Activated CD4-positive, alpha-beta T cell treated with anti-CD3 and anti-CD28 coated beads, Interleukin-2, amount 50 U/mL, for 48 hours (primary cell): ENCODE data around the gene ITPR3.
A peak's percentile ranks its signal among the peaks of the same experiment; 100 is the strongest.

Experiments used
- DNase-seq, 2 experiments: peaks; one replicate each; pipeline ENCODE4 v3.0.0-alpha.2; 2020

Gene ITPR3

DNA sequence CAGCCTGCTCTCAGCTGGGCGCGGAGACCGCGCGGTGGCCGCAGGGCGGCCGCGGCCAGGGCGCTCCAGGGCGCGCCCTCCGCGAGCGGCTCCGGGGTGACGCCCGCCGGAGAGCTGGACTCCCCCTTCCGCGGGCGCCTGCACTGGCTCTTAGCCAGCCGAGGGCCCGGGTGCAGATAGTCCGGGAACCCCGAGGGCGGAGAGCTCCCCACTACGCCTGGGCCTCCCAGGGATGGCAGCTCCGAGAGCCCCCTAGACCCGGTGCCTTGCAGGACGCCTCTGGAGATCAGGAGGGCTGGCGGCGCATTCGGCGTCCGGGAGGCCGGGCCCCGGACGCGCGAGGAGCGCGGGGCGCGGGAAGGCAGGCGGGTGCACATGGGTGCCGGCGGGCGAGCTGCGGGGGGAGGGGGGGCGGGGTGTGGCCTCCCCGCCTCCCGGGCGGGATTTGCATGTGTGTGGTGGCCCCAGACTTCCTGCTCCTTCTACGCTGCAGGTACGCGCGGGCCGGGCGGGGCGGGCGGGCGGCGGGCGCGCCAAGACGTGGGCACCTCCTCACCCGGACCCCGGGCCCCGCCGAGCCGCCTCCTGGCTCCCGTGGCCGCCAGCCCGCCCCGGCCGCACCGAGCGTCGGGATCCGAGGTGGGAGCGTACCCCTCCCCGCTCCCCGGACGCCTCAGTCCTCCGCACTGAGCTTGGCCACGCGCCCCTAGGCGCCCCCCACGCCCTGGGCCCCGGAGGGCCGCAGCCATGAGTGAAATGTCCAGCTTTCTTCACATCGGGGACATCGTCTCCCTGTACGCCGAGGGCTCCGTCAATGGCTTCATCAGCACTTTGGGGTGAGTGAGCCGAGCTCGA lies at the start of gene ITPR3:
ITPR3 (plus strand) TSS at position 467 of the 855 bp plus-strand sequence; CDS start at position 748, 281 bp downstream.
- DNase-seq = peak; percentile 71 to 73

DNA sequence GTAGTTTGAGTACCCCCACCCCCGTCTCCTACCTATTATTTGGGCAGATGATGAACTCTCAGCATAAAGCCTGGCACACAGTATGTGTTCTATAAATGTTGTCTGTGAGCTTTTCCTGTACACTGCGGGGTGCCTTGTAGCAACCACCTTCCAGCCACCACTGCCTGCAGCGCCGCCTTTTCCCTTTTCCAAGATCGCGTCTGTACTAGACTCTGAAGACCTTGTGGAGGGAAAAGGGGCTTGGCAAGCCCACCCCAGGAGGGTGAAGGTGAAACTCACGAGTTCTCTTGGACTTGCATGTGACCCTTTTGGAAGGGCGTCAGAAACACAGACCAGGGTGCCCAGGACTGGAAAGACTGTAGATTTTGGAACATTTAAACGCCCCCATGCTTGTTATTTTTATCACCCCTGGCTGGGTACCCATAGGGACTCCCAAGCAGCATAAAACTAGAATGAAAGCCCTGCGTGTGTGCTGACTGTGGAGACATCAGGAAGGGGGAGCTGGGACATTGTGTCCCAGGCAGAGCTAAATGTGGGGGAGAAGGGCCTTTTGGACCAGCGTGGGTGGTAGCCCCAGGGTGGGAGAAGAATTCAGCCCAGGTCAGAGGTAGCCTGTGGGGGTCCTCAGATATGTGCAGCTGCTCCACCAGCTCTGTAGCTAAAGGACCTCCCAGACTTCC lies 49.3 kb upstream of the ITPR3 start:
- no peak for DNase-seq

DNA sequence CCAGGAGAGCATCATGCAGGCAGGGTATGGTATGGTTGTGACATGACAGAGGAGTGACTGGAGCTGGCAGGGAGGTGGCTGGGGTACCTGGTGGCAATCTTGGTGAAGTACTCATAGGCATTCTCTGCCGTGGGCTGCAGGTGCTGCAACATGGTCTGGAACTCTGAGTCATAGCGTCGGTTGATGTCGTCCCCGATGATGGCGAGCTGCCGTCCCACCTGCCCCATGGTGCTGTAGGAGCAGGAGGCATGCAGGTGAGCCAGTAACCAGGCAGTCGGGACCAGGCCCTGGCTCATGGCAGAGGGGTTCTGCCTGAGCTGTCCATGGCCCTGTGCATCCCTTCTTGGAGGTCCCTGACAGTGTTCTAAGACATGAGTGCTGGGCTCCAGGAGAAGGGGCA lies 45.9 kb upstream of the ITPR3 start:
- no peak for DNase-seq

DNA sequence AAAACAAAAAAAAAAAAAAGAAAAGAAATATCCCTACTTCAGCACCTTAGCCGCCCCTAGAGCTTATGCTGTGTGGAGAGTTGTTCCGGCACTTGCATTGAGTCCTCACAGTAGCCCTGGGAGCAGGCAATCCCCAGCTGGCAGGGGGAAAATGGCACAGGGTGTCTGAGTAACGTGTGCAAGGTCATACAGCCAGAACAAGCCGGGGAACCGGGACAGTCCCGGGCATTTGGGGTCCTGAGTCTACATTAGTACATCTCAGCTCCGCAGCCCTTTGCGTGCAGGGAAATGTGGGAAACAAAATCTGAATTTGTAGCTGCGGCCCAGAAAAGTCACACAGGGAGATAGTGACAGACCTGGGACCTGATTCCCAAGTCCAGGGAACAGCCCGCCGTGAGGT lies 44.5 kb upstream of the ITPR3 start:
- DNase-seq = no peak

DNA sequence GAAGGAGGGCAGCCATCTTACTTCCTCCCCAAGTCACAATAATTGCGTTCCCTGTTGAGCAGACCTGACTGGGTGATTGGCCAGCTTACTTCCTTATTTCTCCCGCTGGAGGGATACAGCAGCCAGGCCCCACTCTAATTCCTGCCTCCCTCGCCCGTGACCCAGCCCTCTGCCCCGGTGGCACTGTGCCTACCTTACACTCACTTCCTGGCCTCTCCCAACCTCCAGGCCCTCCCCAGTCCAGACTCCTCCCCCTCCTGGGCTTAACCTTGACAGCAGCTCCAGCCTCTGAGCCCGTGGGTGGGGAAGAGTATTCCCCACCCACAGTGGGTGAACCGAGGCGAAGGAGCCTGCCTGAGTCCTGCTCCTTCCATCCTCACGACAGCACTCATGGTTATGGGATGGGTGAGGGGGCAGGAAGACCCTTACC lies 44.0 kb upstream of the ITPR3 start:
- DNase-seq = peak; percentile 67 to 73

GRCh38 chr6:33577718-33578117 lies 43.4 kb upstream of the ITPR3 start:
- DNase-seq = no peak

DNA sequence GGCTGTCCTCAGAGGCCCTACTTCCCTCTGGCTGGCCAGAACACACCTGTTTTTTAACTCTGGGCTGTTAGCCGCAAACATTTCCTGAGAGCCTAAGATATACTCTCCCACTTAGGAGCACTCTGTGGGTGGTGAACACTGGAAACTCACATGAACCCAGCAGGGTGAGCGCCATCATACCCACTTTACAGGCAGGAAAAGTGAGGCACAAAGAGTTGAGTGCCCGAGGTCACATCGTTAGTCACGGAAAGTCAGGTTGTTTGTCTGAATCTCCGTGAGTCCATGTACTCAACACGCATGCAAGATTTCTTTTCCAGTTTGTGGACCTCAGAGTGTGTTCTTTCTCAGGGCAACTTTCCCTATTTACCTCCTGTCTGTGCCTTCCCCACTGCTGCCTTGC lies 43.0 kb upstream of the ITPR3 start:
- DNase-seq = peak; percentile 19 to 37

GRCh38 chr6:33578588-33579011 lies 42.5 kb upstream of the ITPR3 start:
- peak; percentile 40 to 56 for DNase-seq

DNA sequence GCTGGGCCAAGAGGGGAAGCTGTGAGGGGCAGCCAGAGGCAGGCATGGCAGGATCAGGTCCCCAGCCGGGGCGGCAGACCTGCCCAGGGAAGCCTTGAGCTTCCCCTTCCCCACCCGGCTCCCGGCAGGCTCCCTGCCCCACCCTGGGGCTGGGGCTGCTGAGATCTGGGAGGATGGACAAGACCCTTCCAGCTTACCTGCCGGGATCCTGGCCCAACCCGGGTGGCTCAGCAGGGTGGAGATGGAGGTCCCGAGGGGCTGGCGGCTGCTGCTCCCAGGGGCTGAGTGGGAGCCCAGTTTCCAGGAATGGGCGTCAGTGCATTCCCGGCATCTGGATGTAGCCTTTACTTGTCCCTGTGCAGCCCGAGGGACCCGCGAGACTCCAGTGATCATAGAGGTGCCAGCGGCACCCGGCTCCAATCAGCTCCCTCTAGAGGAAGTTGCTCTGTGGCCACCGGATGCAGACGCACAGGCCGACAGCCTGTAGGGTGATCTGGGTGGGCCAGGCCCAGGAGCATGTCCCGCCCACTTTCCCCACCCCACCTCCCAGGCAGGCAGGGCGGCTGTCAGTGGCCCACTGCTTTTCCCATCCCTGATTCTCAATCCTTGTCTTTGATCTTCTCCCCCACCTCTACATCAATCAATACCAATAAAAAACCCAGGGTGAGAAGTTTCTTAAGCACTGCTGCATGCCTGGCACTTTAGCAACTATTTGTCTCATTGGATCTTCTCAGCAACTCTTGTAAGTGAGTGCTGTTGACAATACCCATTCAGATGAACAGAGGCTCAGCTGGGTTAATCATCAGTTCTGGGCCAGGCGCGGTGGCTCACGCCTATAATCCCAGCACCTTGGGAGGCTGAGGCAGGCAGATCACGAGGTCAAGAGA lies 41.1 kb upstream of the ITPR3 start, which contains the start of gene BAK1:
BAK1 (minus strand) TSS at position 449 of the 887 bp plus-strand sequence. CDS start 2,672 bp downstream, outside the sequence.
- peak; percentile 86 to 90 for DNase-seq

- DNase-seq = no peak
These were observed 39.9 kb upstream of the ITPR3 start for GRCh38 chr6:33581186-33581585.

GRCh38 chr6:33583591-33584155 lies 37.4 kb upstream of the ITPR3 start:
- peak; percentile 21 to 44 for DNase-seq

DNA sequence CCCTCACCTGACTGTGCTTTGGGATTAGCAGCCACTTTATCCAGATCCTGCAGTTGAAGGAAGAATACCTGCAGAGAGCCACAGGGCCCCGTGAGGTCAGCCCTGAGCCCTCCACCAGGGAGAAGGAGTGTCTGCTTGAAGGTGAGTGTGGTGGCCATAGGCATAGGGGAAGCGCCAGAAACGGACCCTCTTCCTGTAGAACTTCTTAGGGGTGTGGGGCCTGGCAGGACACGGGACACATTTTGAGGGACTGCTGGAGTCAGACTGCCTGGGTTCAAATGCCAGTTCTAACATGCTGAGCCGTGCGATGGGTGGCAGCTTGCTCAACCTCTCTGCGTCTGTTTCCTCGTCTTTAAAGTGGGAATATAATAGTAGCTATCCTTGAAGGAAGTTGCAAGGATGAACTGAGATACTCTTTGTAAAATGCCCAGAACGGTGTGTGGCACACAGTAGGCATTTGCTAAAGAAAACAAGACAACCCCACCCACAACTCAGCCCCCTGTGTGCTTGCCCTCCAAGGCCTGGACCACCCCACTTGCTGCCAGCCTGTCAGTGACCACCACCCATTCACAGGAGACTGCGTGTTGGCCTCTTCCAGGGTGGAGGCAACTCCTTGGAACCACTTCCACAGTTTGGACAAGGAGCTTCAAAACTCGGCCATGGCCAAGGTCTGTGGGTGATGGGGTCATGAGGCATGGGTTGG lies 36.3 kb upstream of the ITPR3 start:
- DNase-seq = peak in 1 of 2 experiments; percentile 23

DNA sequence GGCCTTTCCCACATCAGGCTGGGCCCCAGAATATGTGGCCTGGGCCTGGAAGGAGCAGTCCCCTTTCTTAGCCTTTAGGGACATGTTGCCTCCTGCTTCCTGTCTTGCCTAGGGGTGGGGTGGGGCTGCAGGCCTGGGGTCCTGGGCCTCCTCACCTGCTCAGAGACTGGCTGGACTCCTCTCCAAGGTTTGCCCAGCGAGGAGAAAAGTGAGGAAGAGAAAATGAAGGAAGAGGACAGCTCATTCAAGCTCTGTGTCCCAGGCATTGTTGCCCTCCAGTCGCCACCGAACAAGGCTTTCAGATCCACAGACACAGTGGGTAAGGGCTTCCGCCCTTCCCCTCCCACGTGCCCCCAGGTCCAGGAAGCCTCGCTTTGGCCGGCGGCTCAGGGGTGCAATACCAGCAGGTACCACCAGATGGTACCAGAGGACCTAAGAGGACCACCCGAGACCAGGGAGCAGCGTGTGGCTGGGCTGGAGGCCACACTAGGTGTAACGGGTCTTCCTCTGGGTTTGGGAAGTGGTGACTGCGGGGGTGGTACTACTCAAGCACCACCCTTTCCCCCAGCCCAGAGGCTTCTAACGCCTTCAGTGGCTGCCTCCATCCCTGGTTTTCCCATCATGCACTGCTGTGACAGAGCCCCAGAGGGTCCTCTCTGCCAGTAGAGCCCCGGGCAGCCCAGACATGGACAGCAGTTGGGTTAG lies 35.6 kb upstream of the ITPR3 start:
- DNase-seq = peak; percentile 92 to 94

DNA sequence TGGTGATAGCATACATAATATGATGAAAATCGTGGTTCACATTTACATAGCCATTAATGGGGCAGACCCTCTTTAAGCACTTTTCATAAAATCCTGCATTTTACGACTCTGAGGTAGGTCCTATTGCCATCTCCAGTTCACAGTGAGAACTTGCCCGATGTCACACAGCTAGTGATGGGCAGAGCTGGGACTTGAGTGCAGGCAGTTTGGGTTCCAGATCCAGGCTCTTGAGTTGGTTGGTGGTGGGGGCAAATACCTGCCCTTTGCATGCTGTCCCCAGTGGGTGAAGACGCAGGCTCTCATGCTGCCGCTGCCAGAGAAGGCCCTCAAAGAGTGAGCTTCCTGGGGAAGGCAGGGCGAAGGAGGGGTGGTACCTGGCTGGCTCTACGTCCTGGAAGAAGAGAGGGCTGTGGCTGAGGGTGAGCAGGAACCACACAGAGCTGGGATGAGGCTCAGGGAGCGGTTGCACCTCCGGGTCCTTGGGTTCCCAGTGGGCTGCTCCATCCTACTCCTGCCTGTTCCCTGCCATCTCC lies 34.9 kb upstream of the ITPR3 start:
- DNase-seq = no peak

GRCh38 chr6:33587529-33587928 lies 33.6 kb upstream of the ITPR3 start:
- DNase-seq = no peak

DNA sequence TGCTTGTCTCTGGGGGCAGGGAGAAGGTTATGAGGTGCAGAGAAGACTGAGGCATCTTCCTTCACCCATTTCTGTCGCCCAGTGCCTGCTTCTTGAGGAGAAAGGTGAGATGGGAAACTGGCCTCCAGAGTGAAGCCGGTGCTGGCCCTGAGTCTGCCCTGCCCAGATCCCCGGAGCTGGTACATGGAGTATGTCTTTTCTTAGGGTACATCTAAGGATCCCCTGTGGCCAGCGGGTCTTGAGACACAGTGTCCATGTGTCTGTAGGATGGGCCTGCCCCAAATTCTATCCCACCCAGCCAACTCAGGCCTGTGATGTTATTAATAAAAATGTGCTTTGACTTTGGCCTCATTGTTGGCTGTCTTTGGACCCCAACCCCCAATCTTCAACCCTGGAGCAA lies 32.2 kb upstream of the ITPR3 start:
- no peak for DNase-seq

- DNase-seq = no peak
These were observed 31.8 kb upstream of the ITPR3 start for GRCh38 chr6:33589392-33589730.

GRCh38 chr6:33589731-33590530 lies 31.2 kb upstream of the ITPR3 start:
- DNase-seq = peak; percentile 59 to 63

DNA sequence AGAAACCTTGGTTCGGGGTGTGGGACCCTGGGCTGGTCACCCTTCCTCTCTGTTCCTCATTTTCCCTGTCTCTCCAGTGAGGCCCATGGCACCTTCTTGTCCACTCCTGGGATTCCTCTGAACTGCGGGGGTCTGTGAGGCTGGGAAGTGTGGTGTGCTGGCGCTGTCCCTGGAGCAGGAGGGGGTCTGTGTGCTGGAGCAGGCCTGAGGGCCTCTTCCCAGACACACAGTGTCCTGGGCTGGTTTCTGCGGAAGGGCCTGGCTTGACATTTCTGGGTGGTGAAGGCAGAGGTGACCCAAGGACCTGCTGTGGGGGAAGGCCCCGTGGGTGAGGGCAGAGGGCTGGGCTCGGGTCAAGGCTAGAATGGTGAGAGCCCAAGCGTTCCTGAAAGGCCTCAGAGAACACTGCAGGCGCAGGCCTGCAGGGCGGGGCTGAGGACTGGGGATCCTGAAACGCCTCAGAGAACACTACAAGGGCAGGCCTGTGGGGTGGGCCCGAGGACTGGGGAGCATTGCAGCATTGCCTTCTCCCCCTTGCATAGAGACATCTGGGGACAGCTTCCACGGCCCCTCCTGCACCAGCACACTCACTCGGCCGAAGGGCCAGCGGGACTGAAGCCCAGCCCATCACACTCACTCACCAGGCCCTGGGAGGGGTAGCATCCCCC lies 30.5 kb upstream of the ITPR3 start:
- DNase-seq = no peak
